ENCODE measurements around the gene DIPK2A. TPM values are rescaled to one million over a fixed set of nuclear protein-coding genes. Genes with fewer than 3 reads are reported as not detected.

Gene DIPK2A
- total RNA-seq, 2 donors from 2014 or later: 10.0 to 21.5 TPM

GRCh38 chr3:144015133-144015532, 43.5 kb downstream of the DIPK2A start:
- Histone ChIP-seq H3K27ac (no peak overlapping the region), H3K36me3 (no peaks in the 10 kb centered on the region), H3K4me1 (no peaks in the 10 kb centered on the region), H3K4me3 (no peak overlapping the region), H3K9me3 (no peaks in the 10 kb centered on the region), H3K27me3 (no peaks in the 10 kb centered on the region)
- no peak for DNase-seq (ENCODE audit: low spot score)
- no peak for TF ChIP-seq CTCF (IDR thresholded peaks at IDR 0.05)

GRCh38 chr3:144018776-144019175, 47.2 kb downstream of the DIPK2A start:
- no peak overlapping the region for H3K4me3 ChIP-seq
- TF ChIP-seq CTCF (IDR thresholded peaks at IDR 0.05): no peak
- no peaks in the 10 kb centered on the region for H3K36me3 ChIP-seq
- no peaks in the 10 kb centered on the region for H3K27me3 ChIP-seq
- no peaks in the 10 kb centered on the region for H3K9me3 ChIP-seq
- no peak overlapping the region for H3K27ac ChIP-seq
- no peaks in the 10 kb centered on the region for H3K4me1 ChIP-seq
- DNase-seq (ENCODE audit: low spot score): no peak

Other genes with a start within 250 kb of the DIPK2A start
- gene SLC9A9, start 123.4 kb upstream of the DIPK2A start, total RNA-seq: 1 to 10 TPM; 3.1 to 4.2 TPM

All from right atrium auricular region (tissue), 2 donors.